Chondrocyte (in vitro differentiated cells): ENCODE data around the gene GSTT4. TPM values are rescaled to one million over a fixed set of nuclear protein-coding genes. Genes with fewer than 3 reads are reported as not detected.

Experiments used
- DNase-seq: peaks from one replicate; pipeline ENCODE4 v3.0.0; 2021; ENCODE audit warnings: mixed read lengths, low spot score
- H3K27ac Mint-ChIP-seq: one replicate; pipeline ENCODE4 v1.8.0; 2021; ENCODE audit warnings: mild to moderate bottlenecking, moderate library complexity, mixed read lengths; ENCODE audit not compliant: unreplicated experiment
- H3K27me3 Mint-ChIP-seq: 2 replicates; pipeline ENCODE4 v1.8.0; 2021; ENCODE audit warnings: low read depth, mixed read lengths
- H3K36me3 Mint-ChIP-seq: 2 replicates; pipeline ENCODE4 v1.8.0; 2021; ENCODE audit warnings: low read depth, mixed read lengths
- H3K4me1 Mint-ChIP-seq: 2 replicates; pipeline ENCODE4 v1.8.0; 2021; ENCODE audit warnings: low read depth, mild to moderate bottlenecking, mixed read lengths
- H3K4me3 Mint-ChIP-seq: one replicate; pipeline ENCODE4 v1.8.0; 2021; ENCODE audit warnings: mild to moderate bottlenecking, moderate library complexity, mixed read lengths; ENCODE audit not compliant: unreplicated experiment
- H3K9me3 Mint-ChIP-seq: 2 replicates; pipeline ENCODE4 v1.8.0; 2021; ENCODE audit warnings: low read depth, mixed read lengths
- CTCF ChIP-seq: fragments of 200-600 bp; sonication (generic); IDR thresholded peaks from 2 replicates; pipeline ENCODE4 v1.5.0; 2021; ENCODE audit warnings: antibody characterized with exemption, mild to moderate bottlenecking, moderate library complexity
- total RNA-seq: library from RNA; stranded (reverse); gene quantifications from 3 replicates; pipeline ENCODE4 v1.2.1, GENCODE V29; 2021

The GSTT4 gene
- total RNA-seq, 1 donor from 2014 or later = not detected

DNA sequence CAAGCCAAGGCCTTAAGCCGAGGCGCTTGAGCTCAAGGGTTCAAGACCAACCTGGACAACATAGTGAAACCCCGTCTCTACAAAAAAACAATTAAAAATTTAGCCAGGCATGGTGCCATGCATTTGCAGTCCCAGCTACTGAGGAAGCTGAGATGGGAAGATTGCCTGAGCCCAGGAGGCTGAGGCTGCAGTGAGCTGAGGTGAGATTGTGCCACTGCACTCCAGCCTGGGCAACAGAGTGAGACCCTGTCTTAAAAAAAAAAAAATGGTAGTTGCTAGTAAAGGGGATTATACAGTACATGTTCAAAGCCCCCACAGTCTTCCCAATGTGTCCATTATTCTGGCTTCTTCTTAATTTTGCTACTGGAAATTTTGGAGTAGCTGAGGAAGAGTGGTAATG lies 24.1 kb upstream of the GSTT4 start:
- H3K27me3 Mint-ChIP-seq = no peaks in the 10 kb centered on the region
- no peak overlapping the region for H3K4me3 Mint-ChIP-seq
- no peak for TF ChIP-seq CTCF
- H3K27ac Mint-ChIP-seq = no peak overlapping the region
- peaks cover 1% of the 10 kb centered on the region for H3K9me3 Mint-ChIP-seq
- H3K4me1 Mint-ChIP-seq = peaks cover 4% of the 10 kb centered on the region
- H3K36me3 Mint-ChIP-seq = peaks cover 3% of the 10 kb centered on the region
- no peak for DNase-seq

DNA sequence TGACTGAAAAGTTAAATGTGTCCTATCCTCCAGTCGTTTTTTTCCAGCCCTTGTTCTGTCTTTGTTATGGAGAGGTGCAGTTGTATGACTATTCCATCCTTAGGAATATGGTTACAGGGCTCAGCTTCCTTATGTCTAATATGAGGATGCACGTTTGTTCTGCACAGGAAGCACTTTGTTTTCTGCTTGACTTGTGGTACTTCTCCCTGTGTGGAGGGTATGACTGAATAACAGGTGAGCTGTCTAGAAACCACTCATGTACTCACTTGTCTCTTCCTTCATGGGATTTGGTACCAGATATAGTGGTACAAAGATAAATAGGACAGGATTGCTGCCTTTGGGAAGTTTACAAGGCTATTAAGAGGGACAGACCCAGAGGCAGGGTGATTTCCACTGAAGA lies 23.3 kb upstream of the GSTT4 start:
- Mint-ChIP-seq H3K9me3 (peaks cover 3% of the 10 kb centered on the region), H3K4me3 (no peak overlapping the region), H3K4me1 (peaks cover 4% of the 10 kb centered on the region), H3K27ac (no peak overlapping the region), H3K36me3 (peaks cover 5% of the 10 kb centered on the region), H3K27me3 (no peaks in the 10 kb centered on the region)
- no peak for TF ChIP-seq CTCF
- no peak for DNase-seq

DNA sequence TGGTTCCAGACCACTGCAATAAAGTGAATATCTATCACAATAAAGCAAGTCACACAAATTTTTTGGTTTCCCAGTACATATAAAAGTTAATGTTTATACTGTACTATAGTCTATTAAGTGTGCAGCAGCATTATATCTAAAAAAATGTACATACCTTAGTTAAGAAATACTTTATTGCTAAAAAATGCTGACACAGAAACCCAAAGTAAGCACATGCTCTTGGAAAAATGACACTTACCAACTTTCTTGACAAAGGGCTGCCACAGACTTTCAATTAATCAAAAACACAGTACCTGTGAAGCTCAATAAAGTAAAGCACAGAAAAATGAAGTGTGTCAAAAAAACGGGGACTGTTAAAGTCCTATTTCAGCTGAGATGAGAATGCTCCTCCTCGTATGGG lies 22.7 kb upstream of the GSTT4 start:
- H3K27me3 Mint-ChIP-seq = no peaks in the 10 kb centered on the region
- H3K4me1 Mint-ChIP-seq = peaks cover 4% of the 10 kb centered on the region
- no peak for TF ChIP-seq CTCF
- no peak overlapping the region for H3K27ac Mint-ChIP-seq
- no peak overlapping the region for H3K4me3 Mint-ChIP-seq
- peaks cover 5% of the 10 kb centered on the region for H3K36me3 Mint-ChIP-seq
- no peak for DNase-seq
- peaks cover 3% of the 10 kb centered on the region for H3K9me3 Mint-ChIP-seq

DNA sequence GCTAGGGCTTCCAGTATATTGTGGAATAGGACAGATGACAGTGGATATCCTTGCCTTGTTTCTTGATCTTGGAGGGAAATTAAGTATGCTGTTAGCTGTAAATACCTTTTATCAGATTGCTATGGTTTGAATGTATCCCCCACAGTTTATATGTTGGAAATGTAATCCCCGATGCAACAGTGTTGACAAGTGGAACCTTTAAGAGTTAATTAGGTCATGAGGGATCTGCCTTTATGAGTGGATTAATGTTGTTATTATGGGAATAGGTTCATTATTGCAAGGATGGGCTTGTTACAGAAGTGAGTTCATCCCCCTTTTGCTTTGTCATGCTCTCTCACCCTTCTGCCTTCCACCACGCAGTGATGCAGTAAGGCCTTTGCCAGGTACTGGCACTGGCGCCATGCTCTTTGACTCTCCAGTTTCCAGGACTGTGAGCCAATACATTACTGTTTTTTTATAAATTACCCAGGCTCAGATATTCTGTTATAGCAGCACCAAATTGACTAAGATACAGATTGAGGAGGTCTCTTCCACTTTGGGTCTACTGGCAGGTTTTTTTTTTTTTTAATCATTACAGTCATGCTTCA lies 22.2 kb upstream of the GSTT4 start:
- no peak overlapping the region for H3K27ac Mint-ChIP-seq
- H3K27me3 Mint-ChIP-seq = no peaks in the 10 kb centered on the region
- no peak overlapping the region for H3K4me3 Mint-ChIP-seq
- TF ChIP-seq CTCF = no peak
- H3K4me1 Mint-ChIP-seq = peaks cover 4% of the 10 kb centered on the region
- no peak for DNase-seq
- peaks cover 3% of the 10 kb centered on the region for H3K9me3 Mint-ChIP-seq
- H3K36me3 Mint-ChIP-seq = peaks cover 5% of the 10 kb centered on the region

DNA sequence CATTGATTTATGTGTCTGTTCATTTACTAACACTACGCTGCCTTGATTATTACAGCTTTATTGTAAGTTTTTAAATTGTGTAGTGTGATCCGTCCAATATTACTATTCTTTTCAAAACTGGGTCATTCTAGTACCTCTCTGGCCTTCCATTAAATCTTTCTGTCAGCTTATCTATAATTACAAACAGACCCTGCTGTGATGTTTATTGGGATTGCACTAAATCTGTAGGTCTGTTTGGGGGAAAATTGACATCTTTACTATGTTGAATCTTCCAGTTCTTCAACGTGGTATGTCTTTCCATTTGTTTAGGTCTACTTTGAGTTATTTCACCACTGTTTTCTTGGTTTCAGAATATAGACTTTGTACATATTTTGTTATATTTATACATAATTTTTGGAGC lies 21.5 kb upstream of the GSTT4 start:
- peaks cover 4% of the 10 kb centered on the region for H3K4me1 Mint-ChIP-seq
- no peaks in the 10 kb centered on the region for H3K27me3 Mint-ChIP-seq
- peaks cover 3% of the 10 kb centered on the region for H3K9me3 Mint-ChIP-seq
- no peak overlapping the region for H3K27ac Mint-ChIP-seq
- H3K36me3 Mint-ChIP-seq = peaks cover 5% of the 10 kb centered on the region
- TF ChIP-seq CTCF = no peak
- H3K4me3 Mint-ChIP-seq = no peak overlapping the region
- no peak for DNase-seq
